ENCODE measurements around the gene RNF167.

GRCh38 chr17:4946312-4946976, 6.4 kb downstream of the RNF167 start:
- TF ChIP-seq CTCF (conservative IDR thresholded peaks at IDR 0.05; ENCODE audit: low read depth, low read length) (no peak), POLR2A (IDR thresholded peaks at IDR 0.05; ENCODE audit: low read depth, low read length) (no peak), FOS (IDR thresholded peaks at IDR 0.05; ENCODE audit: low read depth, low read length) (no peak), MAZ (IDR thresholded peaks at IDR 0.05; ENCODE audit: borderline replicate concordance, low read depth, low read length) (no peak), NFE2L2 (IDR thresholded peaks at IDR 0.05; ENCODE audit: low read depth, low read length) (no peak), BHLHE40 (IDR thresholded peaks at IDR 0.05; ENCODE audit: low read depth, low read length) (no peak), USF2 (IDR thresholded peaks at IDR 0.05; ENCODE audit: low read depth, low read length) (no peak), SMC3 (IDR thresholded peaks at IDR 0.05; ENCODE audit: low read depth, low read length) (no peak)
